ENCODE data around the gene EYA2.
"Not testable (repeated sequence)": the region's sequence is repeated elsewhere in the genome, so short reads cannot be mapped to it uniquely, and the experiment has no call there.

GRCh38 chr20:47204850-47205122, 310.1 kb downstream of the EYA2 start:
- TF ChIP-seq POLR2A, POLR2AphosphoS5 (IDR thresholded peaks at IDR 0.05; ENCODE audit: low read depth, low read length): not testable (repeated sequence)
